Sciatic nerve (tissue), 2 donors: Measurements from ENCODE around the gene GATB. TPM values are rescaled to one million over a fixed set of nuclear protein-coding genes. Genes with fewer than 3 reads are reported as not detected.
A peak's percentile ranks its signal among the peaks of the same experiment; 100 is the strongest.

Source experiments
- ATAC-seq: fragments of 200-7000 bp; cut with Tn5 transposase; one replicate; pipeline ENCODE4 v1.9.1; 2020; ENCODE audit warnings: mild to moderate bottlenecking, moderate library complexity
- DNase-seq: peaks from one replicate; pipeline ENCODE4 v3.0.0-alpha.2; 2020; ENCODE audit warnings: low spot score
- intact Hi-C: fragments of 100-400 bp; cut with DNase I; formaldehyde crosslinking; loops from one replicate; pipeline ENCODE4 v1.14.2; 2022
- total RNA-seq: library from RNA; stranded (reverse); fragmentation: NEBNext Ultra II Directional; extraction: Animal tissue kit (Norgen Biotek cat#: 25700); gene quantifications from one replicate; pipeline ENCODE4 v1.2.1, GENCODE V29; 2021
- donor health status: DM: no; HTN: no; CAD: no.
- donor health status: DM: no; HTN: no; CAD: no.

GATB gene
- total RNA-seq, 1 donor from 2014 or later = 51.9 TPM

- ATAC-seq = no peak
- DNase-seq = no peak
- intact Hi-C loops = no loop called here
Observed at GRCh38 chr4:151640381-151640780, 120.4 kb downstream of the GATB start.

- intact Hi-C loops = no loop called here
- DNase-seq (no peak), ATAC-seq (no peak)
Observed at GRCh38 chr4:151638295-151638858, 122.4 kb downstream of the GATB start.

- DNase-seq (no peak), ATAC-seq (no peak)
- intact Hi-C loops = no loop called here
Observed at GRCh38 chr4:151631349-151631748, 129.5 kb downstream of the GATB start.

GRCh38 chr4:151629097-151629783 is 131.6 kb downstream of the GATB start:
- DNase-seq = no peak
- intact Hi-C loops = no loop called here
- ATAC-seq = no peak

GRCh38 chr4:151628001-151628608 is 132.7 kb downstream of the GATB start:
- no peak for ATAC-seq
- DNase-seq = no peak
- intact Hi-C loops = no loop called here

- intact Hi-C loops = no loop called here
- ATAC-seq (no peak), DNase-seq (no peak)
Observed at GRCh38 chr4:151627491-151627890, 133.3 kb downstream of the GATB start.

GRCh38 chr4:151626751-151627150 is 134.1 kb downstream of the GATB start:
- intact Hi-C loops = no loop called here
- no peak for ATAC-seq
- no peak for DNase-seq

GRCh38 chr4:151626228-151626627 is 134.6 kb downstream of the GATB start:
- intact Hi-C loops = no loop called here
- ATAC-seq = no peak
- DNase-seq = no peak

- intact Hi-C loops = no loop called here
- peak; percentile 95 for ATAC-seq
- peak; percentile 77 for DNase-seq
Observed at GRCh38 chr4:151624626-151625565, 135.9 kb downstream of the GATB start.
